ENCODE results near the gene ANKRD34B.
A peak's percentile ranks its signal among the peaks of the same experiment; 100 is the strongest.
"Not testable (repeated sequence)": the region's sequence is repeated elsewhere in the genome, so short reads cannot be mapped to it uniquely, and the experiment has no call there.

Gene ANKRD34B

GRCh38 chr5:80569961-80570786 lies at the start of gene ANKRD34B:
Gene ANKRD34B, minus strand, starts transcription at chr5:80570280. Its CDS starts 10,261 bp downstream, at chr5:80560019.
- DNase-seq: peak; percentile 3

GRCh38 chr5:80619086-80619485 lies 49.0 kb upstream of the ANKRD34B start:
- DNase-seq: no peak

DNA sequence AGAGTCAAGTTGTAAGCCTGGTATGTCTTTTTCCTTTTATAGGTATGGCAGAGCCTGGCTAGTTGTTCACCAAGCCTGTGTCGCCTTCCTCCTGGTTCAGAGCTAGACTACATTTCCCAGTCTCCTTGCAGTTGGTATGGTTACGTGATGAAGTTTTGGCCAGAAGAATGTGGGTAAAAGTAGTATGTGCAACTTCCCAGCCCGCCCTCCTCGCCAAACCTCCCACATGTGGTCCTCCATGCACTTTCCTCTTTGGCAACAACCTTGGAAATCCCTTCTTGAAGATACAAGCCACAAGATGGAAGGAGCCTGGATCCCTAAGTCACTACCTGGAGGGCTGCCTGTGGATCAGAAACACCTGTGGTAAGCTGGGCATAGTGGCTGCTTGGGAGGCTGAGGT lies 48.4 kb upstream of the ANKRD34B start:
- DNase-seq: no peak

DNA sequence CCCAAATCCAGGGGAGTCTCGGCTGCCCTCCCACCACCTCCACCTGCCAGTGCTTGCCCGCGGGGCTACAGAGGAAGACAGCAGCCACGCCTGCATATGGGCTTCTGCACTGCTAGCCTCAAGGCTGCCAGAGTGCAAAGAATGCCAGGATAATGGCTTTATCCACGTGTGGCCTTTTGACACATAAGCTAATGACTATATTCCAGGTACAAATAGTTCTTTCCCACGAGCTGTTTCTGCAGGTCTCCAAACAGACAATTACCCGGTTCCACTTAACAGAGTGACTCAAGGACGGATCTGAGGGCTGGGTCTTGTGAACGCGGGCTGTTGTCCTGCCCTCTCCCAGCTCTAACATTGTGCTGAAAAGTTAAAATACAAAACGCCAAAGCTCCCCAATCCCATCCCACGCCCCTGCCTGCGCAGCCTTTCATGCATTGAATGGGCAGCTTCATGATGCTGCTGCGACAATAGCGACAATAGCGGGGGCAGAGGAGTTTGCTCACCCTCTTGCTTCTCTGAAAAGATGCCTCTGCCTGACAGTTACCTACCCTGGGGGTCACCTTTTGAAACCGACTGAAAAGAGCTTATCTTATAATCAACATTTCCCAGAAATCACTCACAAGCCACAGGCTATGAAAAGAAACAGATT lies 45.3 kb upstream of the ANKRD34B start:
- DNase-seq: no peak

- no peak for DNase-seq
These were observed 39.6 kb upstream of the ANKRD34B start for GRCh38 chr5:80609692-80610091.

- DNase-seq: no peak
These were observed 38.7 kb upstream of the ANKRD34B start for GRCh38 chr5:80608731-80609130.

- no peak for DNase-seq
These were observed 37.8 kb upstream of the ANKRD34B start for GRCh38 chr5:80607832-80608231.

DNA sequence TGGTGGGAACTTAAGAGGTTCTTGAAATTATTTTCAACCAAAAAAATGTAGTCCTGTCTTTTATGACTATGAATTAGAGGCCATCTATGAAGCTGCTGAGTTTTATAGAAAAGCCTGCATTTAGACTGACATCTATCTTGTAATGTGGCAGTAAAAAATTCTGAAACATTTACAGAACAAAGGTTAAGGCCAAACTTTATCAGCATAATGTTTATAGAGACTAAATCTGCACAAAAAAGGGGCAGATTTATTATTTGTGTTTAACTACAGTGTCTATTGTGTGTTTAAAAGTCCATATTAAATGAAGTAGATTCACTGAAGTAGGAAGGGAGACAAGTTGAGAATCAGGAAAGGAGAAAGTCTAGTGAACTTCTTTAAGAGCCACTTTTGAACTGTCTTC lies 37.3 kb upstream of the ANKRD34B start:
- DNase-seq: no peak

GRCh38 chr5:80600943-80601693 lies 31.0 kb upstream of the ANKRD34B start:
- DNase-seq: no peak

DNA sequence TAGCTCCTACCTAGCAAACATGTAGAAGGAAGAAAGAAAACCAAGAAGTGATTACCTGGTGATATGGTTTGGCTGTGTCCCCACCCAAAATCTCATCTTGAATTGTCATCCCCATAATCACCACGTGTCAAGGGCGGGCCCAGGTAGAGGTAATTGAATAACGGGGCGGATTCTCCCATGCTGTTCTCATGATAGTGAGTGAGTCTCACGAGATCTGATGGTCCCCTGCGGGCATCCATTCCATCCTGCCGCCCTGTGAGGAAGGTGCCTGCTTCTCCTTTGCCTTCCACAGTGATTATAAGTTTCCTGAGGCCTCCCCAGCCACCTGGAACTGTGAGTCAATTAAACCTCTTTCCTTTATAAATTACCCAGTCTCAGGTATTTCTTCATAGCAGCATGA lies 27.4 kb upstream of the ANKRD34B start:
- DNase-seq: no peak

DNA sequence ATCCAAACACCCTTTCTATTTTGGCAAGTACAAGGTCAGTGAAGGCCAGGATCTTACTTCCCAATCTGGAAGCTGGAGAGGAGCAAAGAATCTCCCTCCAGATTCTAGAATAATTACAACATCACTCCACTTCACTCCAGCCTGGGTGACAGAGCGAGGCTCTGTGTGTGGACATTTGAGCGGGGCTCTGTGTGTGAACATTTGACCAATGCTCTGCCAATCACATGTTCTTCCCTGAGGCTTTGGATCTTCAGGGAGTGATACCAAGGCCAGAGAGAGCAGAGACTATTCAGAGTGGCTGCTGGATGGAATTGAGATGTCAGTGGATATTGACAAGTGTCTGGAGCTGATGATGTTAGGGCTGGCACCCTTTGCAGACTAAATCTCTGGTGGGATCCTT lies 24.7 kb upstream of the ANKRD34B start:
- DNase-seq: no peak

GRCh38 chr5:80592761-80593160 lies 22.7 kb upstream of the ANKRD34B start:
- no peak for DNase-seq

GRCh38 chr5:80592105-80592504 lies 22.0 kb upstream of the ANKRD34B start:
- DNase-seq: no peak

- DNase-seq: peak; percentile 15
These were observed 21.3 kb upstream of the ANKRD34B start for GRCh38 chr5:80591352-80591751.

- DNase-seq: no peak
These were observed 20.7 kb upstream of the ANKRD34B start for GRCh38 chr5:80590766-80591165.

GRCh38 chr5:80588858-80589540 lies 18.9 kb upstream of the ANKRD34B start:
- DNase-seq: no peak

- DNase-seq: no peak
These were observed 14.7 kb upstream of the ANKRD34B start for GRCh38 chr5:80584770-80585169.

GRCh38 chr5:80580291-80580690 lies 10.2 kb upstream of the ANKRD34B start:
- DNase-seq: not testable (repeated sequence)

DNA sequence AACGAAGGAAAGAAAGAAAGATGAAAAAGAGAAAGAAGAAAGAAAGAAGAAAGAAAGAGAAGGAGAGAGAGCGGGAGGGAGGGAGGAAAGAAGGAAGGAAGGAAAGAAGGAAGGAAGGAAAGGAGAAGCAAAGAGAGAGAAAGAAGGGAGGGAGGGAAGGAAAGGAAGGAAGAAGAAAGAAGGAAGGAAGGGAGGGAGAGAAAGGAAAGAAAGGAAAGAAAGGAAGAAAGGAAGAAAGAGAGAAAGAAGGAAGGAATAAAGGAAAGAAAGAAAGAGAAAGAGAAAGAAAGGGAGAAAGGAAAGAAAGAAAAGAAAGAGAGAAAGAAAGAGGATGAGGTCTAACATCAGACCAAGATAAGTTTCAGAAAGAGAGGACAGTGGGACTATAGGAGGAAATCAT lies 9.0 kb upstream of the ANKRD34B start:
- DNase-seq: no peak

- no peak for DNase-seq
These were observed 7.6 kb upstream of the ANKRD34B start for GRCh38 chr5:80577707-80578106.

DNA sequence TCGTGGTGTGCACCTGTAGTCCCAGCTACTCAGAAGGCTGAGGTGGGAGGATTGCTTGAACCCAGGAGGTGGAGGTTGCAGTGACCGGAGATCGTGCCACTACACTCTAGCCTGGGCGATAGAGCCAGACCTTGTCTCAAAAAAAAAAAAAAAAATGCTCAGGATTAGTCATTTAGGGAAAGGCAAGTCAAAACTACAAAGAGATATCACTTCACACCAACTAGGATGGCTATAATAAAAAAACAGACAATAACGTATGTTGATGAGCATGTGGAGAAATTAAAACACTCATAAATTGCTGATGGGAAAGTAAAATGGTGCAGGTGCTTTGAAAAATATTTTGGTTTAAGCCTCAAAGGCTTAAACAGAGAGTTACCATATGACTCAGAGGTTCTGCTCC lies 6.3 kb upstream of the ANKRD34B start:
- DNase-seq: no peak

GRCh38 chr5:80573062-80573461 lies 3.0 kb upstream of the ANKRD34B start:
- no peak for DNase-seq
